Head of caudate nucleus (tissue), 42 donors: ENCODE data around the gene GPR42.
A peak's percentile ranks its signal among the peaks of the same experiment; 100 is the strongest.
"Not testable (repeated sequence)": the region's sequence is repeated elsewhere in the genome, so short reads cannot be mapped to it uniquely, and the experiment has no call there.

ENCODE experiments used
- DNase-seq, 42 donors: peaks; one replicate each; pipeline versions ENCODE4 v3.0.0 to v3.0.0-alpha.2; 2020 to 2021; ENCODE audit warnings: mixed read lengths in 7 of 42
- intact Hi-C: fragments of 100-400 bp; cut with DNase I; formaldehyde crosslinking; loops from one replicate; pipeline ENCODE4 v1.15.0; 2022

The GPR42 gene

DNA sequence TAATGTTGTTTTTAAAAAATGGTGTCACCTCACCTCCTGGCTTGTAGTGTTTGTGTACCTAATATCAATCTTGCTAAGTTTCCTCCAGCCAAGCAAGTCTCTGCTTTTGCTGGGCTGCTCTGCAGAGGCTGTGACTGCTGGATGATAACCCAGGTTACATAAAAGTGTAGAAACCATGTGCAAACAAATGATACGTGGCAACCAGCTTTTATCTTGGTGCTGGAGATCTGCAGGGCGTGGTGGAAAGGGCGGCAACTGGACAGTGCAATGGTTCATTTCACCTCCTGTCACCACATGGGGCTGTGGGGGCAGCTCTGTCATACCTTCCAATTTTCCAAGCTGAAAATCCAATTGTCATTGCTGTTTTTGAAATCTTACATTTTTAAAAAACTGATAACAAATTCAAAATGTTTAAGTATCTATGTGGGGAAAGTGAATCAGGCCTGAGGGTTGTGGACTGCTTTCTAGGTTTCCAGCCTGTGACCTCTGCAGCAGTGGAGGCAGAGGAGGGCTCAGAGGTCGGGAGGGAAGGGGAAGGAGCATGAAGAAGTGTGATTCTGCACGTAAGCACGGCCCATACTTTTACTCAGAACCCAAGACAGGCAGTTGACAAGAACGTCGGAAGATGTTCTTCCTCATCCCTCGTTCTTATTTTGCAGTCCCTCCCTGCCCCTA, 9.7 kb downstream of the GPR42 start:
- intact Hi-C loops: no loop called here
- DNase-seq: peak in 1 of 42 donors; percentile 13

DNA sequence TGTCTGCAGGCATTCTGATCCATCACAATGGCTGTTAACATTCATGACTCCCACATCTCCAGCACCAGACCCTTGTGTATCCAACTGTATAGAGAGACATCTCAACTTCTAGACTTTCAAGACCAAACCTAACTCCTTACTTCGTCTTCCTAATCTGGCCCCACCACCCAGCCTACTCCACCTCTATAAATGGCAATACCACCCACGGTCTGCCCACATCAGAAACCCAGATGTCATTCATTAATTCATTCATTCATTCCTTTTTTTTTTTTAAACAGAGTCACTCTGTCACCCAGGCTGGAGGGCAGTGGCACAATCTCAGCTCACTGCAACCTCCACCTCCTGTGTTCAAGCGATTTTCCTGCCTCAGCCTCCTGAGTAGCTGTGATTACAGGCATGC, 10.4 kb downstream of the GPR42 start:
- intact Hi-C loops: no loop called here
- DNase-seq: no peak

DNA sequence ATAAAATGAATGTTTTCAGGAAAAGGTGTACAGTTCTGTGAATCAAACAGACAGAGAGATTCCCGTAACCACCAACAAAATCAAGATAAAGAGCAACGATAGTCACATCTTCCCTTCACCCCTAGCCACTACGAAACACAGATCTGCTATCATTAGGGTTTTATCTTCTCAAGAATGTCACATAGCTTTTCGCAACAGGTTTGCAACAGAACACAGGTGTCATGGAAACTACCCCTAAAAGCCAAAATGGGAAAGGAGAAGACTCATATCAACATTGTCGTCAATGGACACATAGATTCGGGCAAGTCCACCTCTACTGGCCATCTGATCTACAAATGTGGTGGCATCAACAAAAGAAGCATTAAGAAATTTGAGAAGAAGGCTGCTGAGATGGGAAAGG, 11.1 kb downstream of the GPR42 start:
- DNase-seq: no peak

DNA sequence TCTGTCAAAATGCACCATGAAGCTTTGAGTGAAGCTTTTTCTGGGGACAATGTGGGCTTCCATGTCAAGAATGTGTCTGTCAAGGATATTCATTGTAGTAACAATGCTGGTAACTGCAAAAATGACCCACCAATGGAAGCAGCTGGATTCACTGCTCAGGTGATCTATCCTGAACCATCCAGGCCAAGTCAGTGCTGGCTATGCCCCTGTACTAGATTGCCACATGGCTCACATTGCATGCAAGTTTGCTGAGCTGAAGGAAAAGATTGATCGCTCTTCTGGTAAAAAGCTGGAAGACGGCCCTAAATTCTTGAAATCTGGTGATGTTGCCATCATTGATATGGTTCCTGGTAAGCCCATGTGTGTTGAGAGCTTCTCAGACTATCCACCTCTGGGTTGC, 12.7 kb downstream of the GPR42 start:
- peak in 1 of 42 donors; percentile 4 for DNase-seq
- intact Hi-C loops: no loop called here

More for the DNA sequence above, 11.1 kb downstream of the GPR42 start:
- intact Hi-C loops: no loop called here

DNA sequence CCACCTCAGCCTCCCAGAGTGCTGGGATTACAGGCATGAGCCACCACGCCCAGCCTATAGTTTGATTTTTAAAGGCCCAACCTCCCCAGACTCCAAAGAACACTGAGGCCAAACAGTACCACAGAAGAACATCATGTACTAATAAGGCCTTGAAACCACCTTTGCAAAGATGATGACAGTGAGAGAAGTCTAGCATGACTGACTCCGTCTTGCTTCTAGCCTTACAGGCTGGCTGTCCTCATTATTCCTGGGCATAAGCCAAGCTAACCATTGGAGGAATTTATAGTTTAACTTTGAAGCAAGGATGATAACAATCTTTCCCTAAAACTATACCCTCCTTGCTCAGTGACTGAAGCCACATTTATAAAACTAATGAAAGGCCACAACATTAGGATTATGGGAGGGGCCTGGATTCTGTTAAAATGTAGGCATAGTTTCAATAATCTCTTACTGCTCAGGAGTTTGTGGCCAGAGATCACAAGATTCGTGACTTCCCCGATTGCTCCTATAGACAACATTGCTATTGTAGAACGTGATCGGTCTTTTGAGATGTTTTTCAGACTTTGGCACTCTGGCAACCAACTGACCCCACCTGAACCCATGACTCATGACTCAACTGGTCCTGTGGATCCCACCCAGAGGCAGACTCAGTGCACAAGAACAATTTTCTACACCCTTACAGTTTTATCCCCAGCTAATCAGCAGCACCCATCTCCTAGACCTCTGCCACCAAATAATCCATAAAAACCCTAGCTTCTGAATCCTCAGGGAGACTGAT, 17.6 kb downstream of the GPR42 start:
- intact Hi-C loops: no loop called here
- DNase-seq: peak in 1 of 42 donors; percentile 17

DNA sequence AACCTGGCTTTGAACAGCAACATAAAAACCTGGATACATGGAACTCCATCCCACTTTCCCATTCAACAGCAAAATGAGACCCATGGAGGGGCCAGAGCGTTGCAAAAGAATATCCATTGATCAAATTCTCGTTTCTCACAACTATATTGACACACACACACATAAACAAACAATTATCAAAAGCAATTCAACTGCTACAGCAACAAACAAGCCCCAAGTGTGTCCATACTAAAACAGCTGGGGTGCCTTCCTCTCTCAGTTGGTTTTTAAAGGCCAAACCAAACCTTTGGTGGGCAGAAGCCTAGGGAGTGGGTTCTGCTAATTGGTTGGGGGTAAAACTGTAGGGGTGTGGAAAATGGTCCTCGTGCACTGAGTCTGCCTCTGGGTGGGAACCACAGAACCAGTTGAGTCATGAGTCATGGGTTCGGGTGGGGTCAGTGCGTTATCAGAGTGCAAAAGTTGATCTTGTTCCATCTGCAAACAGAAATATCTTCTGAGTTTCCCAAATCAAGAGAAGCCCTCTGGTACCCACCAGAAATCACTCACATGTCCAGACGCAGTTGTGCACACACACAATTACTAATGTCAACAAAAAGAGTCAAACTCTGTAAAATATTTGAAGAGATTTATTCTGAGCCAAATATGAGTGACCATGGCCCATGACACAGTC, 18.5 kb downstream of the GPR42 start:
- intact Hi-C loops: no loop called here
- peak in 2 of 42 donors; percentile 25 to 32 for DNase-seq

DNA sequence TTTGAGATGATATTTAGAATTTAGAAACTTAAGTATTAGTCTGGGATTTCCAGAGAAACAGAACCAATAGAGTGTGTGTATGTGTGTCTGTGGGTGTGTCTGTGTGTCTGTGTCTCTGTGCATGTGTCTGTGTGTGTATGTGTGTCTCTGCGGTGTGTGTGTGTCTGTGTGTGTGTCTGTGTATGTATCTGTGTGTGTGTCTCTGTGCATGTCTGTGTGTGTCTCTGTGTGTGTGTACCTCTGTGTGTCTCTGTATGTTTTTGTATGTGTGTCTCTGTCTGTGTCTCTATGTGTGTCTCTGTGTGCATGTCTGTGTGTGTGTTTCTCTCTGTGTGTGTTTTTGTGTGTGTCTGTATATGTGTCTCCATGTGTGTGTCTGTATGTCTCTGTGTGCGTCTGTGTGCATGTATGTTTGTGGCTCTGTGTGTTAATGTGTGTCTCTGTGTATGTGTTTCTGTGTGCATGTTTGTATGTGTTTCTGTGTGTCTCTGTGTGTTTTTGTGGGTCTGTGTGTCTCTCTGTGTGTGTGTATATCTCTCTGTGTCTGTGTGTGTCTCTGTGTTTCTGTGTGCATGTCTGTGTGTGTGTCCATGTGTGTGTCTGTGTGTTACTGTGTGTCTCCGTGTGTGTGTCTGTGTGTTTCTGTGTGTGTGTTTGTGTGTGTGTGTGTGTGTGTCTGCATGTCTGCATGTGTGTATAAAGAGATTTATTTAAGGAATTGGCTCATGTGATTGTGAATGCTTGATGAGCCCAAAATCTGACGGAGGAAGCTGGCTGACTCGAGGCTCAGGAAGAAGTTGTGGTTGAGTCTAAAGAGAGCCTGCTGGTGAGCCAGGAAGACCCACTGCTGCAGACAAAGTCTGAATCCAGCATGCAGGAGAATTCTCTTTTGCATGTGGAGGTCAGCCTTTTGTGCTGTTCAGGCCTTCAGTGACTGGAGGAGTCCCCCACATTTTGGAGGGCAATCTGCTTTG, 22.2 kb downstream of the GPR42 start:
- intact Hi-C loops: no loop called here
- DNase-seq: peak in 1 of 42 donors; percentile 27

DNA sequence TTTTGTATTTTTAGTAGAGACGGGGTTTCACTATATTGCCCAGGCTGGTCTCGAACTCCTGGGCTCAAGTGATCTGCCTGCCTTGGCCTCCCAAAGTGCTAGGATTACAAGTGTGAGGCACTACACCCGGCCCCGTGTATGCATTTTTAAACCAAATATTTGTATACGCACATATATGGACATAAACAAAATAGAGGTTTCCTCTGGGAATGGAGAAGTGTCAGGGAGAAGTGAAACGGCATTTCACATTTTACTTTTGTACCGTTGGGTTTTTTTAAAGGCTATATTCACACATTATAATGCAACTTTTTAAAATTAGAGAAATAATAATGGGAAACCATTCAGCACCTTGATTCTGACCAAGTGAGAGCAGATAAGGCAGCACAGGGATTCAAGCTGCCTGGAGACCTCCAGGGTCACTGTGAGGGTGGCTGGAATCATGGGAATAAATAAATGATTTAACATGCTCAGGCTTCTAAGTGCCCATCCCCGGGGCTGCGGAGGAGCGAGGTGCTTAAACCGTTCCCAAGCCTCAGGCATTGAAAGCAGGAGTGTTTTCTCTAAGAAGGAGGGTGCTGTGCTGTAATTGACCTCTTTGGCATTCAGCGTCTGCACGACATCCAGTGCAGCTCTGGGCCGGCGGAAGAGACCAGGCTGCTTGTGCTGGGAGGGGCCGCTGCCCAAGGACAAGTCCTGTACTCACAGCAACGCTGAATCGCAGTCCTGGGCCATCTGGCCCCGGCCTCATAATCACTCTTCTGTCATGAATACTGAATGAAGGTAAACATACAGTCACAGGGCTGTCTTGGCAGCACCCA, 24.7 kb downstream of the GPR42 start:
- DNase-seq: peak in 32 of 42 donors; percentile 4 to 52 (median 21)
- intact Hi-C loops: no loop called here

DNA sequence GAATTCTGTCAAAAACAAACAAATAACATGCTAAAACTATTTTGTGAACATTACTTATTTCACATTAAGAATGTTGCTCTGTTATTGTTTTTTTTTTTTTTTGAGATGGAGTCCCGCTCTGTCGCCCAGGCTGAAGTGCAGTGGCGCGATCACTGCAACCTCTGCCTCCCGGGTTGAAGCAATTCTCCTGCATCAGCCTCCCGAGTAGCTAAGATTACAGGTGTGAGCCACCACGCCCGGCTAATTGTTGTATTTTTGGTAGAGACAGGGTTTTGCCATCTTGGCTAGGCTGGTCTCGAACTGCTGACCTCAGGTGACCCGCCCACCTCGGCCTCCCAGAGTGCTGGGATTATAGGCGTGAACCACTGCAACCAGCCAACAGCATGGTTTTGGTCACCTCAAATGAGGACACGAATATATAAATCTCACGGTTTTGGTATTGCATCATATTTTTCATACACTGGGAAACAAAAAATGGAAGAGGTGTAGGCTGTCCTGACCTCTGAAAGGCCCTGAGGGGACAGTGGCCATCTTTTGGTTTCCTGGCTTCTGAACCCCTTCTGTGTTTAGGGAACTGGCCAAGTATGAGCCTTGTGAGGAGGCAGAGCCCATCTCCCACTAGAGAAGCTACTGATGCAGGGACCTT, 25.5 kb downstream of the GPR42 start:
- intact Hi-C loops: no loop called here
- no peak for DNase-seq

DNA sequence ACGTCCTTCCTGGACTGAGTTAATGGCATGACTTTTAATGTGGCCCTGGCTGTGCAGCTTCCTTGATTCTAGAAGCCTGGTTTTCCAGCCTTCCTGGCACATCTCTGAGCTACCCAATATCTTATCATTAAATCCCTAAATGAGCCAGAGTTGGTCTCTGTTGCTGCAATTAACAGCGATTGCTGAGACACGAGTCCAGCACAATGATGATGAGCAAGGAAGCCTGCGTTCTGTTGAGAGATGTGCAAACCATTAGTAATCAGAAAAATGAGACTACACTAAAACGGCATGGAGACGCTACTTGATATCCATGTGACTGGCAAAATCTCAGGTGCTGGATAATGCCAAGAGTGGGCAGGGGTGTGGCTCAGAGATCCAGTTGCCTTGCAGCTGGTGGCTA, 26.2 kb downstream of the GPR42 start:
- DNase-seq: no peak
- intact Hi-C loops: no loop called here

DNA sequence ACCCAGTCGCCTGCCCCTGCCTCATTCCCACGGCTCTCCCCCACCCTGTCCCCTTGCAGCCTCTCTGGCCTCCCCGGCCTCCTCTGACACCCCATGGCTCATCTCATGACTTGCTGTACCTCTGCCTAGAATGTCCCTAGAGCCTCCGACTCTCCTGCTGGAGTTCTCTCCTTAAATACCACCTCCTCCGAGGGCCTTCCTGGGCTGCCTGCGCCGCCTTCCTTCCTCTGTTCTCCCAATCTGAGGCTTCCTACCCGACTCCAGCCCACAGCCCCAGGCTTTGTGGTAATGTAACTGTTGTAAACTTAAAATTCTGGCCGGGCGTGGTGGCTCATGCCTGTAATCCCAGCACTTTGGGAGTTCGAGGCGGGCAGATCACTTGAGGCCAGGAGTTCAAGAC, 27.7 kb downstream of the GPR42 start:
- intact Hi-C loops: no loop called here
- DNase-seq: no peak

DNA sequence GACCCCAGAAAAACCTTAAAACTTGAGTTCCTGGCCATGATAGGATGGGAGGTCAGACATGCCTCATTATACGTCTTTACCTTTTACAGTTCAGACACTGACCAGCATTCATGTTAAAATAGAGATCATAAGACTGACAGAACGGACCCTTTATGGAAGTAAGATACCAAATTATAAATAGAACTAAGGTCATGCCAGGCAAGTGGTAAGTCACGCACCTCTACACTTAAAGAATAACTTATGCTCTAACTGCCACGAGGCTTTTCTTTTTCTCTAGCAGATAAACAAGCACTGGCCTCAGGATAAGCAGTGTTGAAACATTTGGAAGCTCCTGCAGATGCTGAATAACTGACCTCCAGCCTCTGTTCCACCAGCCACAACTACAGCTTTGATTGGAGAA, 28.4 kb downstream of the GPR42 start:
- intact Hi-C loops: no loop called here
- no peak for DNase-seq

DNA sequence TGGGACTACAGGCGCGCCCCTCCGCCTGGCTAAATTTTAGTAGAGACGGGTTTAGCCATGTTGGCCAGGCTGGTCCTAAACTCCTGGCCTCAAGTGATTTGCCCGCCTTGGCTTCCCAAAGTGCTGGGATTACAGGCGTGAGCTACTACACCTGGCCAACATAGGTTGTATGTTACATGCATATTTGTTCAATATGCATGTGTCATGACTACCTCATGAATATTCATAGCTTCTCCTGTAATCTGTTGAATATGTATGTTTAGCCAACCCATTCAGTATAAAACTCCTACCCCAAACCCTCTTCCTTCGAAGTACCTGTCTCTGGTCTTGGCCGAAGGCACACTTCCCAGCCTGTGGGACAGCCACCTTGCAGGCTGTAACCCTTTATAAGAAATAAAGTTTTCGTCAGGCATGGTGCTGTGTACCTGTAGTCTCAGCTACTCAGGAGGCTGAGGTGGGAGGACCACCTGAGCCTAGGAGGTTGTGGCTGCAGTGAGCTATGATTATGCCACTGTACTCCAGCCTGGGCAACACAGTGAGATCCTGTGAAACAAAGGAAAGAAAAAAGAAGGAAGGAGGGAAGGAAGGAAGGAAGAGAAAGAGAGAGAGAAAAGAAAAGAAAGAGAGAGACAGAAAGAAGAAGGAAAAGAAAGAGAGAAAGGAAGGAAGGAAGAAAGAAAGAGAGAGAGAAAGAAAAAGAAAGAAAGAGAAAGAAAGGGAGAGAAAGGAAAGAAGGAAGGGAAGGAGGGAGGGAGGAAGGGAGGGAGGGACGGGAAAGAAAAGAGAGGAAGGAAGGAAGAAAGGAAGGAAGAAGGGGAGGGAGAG, 29.3 kb downstream of the GPR42 start:
- intact Hi-C loops: no loop called here
- no peak for DNase-seq

DNA sequence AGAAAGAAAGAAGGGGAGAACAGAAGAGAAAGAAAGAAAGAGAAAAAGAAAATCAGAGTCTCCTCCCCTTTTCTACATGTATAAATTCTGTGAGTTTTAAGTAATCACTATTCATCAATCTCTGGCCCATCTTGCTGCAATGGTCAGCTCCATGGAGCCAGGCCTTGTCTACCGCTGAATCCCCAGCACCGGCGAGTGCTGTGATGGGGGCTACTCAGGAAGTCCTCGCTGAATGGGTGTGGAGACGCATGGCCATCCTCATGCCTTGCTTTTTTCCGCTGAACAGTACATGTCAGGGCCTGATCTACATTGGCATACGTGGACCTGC, 29.9 kb downstream of the GPR42 start:
- intact Hi-C loops: no loop called here
- no peak for DNase-seq

DNA sequence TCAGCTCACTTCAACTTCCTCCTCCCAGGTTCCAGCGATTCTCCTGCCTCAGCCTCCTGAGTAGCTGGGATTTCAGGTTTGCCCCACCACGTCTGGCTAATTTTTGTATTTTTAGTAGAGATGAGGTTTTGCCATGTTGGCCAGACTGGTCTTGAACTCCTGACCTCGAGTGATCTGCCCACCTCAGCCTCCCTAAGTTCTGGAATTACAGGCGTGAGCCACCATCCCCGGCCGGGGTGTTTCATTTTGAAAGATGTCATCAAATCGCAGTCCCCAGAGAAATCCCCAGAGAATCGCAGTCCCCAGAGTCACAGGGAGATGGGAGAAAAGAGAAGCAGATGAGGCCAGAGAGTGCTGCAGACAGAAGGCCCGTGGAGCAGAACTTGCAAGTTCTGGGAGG, 30.5 kb downstream of the GPR42 start:
- DNase-seq, intact Hi-C loops: not testable (repeated sequence)

DNA sequence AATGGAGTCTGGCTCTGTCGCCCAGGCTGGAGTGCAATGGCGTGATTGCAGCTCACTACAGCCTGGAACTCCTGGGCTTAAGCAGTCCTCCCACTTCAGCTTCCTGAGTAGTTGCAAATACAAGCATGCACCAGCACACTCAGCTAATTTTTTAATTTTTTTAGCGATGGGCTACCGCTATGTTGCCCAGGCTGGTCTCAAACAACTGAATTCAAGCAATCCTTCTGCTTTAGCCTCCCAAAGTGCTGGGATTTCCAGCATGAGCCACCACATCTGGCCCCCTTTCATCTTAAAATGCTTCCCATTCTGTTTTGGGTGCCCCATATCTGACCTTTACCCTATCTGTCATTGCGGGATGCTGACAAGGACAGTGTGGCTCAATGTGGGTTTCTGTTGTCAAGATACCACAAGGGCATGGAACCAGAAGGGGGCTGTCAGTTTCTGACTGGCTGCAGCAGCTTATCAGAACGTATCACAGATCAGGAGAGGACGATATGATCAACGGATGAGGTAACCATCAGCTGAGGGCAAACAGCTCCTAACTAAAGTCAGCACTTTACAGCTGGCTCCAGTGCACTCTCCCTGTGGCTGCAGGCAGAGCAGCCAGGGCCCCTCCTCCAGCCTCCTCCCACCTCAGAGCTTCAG, 32.4 kb downstream of the GPR42 start:
- intact Hi-C loops: no loop called here
- DNase-seq: no peak
